Mucosa of stomach (tissue), 1 donor: Measurements from ENCODE around the gene KLF3.
"Not testable (repeated sequence)": the region's sequence is repeated elsewhere in the genome, so short reads cannot be mapped to it uniquely, and the experiment has no call there.

Source experiments
- H3K27me3 ChIP-seq: one replicate; pipeline ENCODE4 v1.7.0; 2013; ENCODE audit warnings: mild to moderate bottlenecking, low read length; ENCODE audit not compliant: control insufficient read depth, insufficient read depth
- H3K36me3 ChIP-seq: one replicate; pipeline ENCODE4 v1.7.0; 2013; ENCODE audit warnings: low read length; ENCODE audit not compliant: control insufficient read depth, insufficient read depth
- H3K4me1 ChIP-seq: one replicate; pipeline ENCODE4 v1.7.0; 2013; ENCODE audit warnings: mild to moderate bottlenecking, low read length; ENCODE audit not compliant: control insufficient read depth, insufficient read depth
- H3K4me3 ChIP-seq: one replicate; pipeline ENCODE4 v1.7.0; 2013; ENCODE audit warnings: low read length
- H3K9ac ChIP-seq: one replicate; pipeline ENCODE4 v1.7.0; 2013; ENCODE audit warnings: mild to moderate bottlenecking, low read length, moderate library complexity
- H3K9me3 ChIP-seq: one replicate; pipeline ENCODE4 v1.7.0; 2013; ENCODE audit warnings: mild to moderate bottlenecking, low read length, moderate library complexity; ENCODE audit not compliant: control insufficient read depth
- donor health status: Pancreatic carcinoma.

KLF3 gene

DNA sequence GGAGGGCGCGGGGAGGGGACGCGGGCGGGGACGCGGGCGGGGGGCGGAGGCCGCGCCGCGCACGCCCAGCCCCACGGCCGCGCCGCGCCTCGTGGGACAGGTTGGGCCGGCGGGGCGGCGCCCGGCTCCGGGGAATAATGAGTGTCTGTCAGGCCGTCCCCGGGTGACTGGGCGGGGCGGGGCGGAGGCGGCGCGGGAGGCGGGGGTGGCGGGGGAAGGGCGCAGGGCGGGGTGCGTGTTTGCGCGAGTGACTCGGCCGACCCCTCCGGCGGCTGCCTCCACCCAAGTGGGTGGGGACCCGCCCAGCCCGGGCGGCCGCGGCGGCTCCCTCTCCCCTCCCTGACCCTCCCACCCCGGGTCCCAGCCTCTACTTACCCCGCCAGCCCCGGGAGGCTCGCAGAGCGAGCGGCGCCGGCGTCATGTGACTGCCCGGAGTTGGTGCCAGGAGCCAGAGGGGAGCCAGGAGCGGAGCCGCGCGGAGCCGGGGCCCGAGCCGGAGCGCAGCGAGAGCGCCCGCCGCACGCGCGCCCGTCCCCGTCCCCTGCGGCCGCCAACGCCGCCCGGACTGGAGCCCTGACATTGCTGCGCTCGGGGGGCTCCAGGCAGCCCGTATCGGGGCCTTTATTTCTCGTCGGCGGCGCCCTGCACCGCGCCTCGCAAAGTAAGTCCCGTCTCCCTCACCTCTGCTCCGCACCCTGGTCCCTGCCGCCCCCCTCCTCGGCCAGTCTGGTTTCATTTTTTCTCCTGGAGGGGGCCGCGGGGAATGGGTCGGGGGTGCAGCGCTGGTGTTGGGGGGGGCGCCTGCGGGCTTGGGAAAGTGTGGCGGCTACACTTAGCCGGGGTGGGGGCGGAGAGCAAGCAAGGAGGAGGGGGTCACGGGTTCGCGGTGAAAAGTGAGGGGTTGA lies at the start of gene KLF3:
KLF3 (plus strand) TSS at position 399 of the 905 bp plus-strand sequence. CDS start 16,427 bp downstream, outside the sequence.
- peak within 1 kb of the TSS; percentile 89 for H3K9ac ChIP-seq
- peaks cover 16% of the 10 kb centered on the region for H3K4me1 ChIP-seq
- peak within 1 kb of the TSS; percentile 85 for H3K4me3 ChIP-seq
- H3K36me3 ChIP-seq, result no peaks in the 10 kb centered on the region
- no peaks in the 10 kb centered on the region for H3K27me3 ChIP-seq
- no peaks in the 10 kb centered on the region for H3K9me3 ChIP-seq

DNA sequence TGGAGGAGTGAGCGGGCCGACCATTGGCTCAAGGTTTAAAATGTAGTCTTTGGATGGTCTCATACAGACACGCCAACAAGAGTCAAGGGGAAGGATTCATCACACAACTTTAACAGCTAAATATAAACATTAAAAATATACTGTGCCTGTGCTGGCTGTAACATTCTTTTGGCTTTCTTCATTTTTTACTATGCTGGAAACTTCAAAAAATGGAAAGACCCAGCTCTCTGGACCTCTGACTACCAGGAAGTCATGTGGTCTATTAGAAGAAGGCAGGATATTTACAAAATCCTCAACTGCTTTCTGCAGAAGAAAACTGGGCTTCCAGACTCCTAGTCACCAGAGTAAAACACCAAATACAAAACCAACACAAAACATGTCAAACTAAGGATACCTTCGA lies 49.8 kb upstream of the KLF3 start:
- Histone ChIP-seq H3K36me3 (no peaks in the 10 kb centered on the region), H3K4me1 (peaks cover 55% of the 10 kb centered on the region), H3K4me3 (no peak overlapping the region), H3K9me3 (no peaks in the 10 kb centered on the region), H3K27me3 (no peaks in the 10 kb centered on the region), H3K9ac (no peak overlapping the region)

DNA sequence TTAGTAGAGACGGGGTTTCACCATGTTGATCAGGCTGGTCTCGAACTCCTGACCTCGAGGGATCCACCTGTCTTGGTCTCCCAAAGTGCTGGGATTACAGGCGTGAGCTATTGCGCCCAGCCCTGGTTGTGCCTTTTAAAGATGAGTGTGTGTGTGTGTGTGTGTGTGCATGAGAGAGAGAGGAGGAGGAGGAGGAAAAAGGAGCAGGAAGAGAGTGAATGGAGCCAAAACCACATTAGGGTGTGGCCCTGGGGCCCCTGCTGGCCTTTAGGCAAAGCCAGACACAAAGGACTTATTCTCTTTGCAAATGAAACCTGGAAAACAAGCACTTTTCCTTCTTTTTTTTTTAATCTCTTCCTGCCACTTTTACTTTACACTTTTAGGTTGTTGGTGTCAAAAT lies 48.2 kb upstream of the KLF3 start:
- Histone ChIP-seq H3K4me3 (no peak overlapping the region), H3K9ac (no peak overlapping the region), H3K36me3 (no peaks in the 10 kb centered on the region), H3K9me3 (no peaks in the 10 kb centered on the region), H3K4me1 (peaks cover 60% of the 10 kb centered on the region), H3K27me3 (no peaks in the 10 kb centered on the region)

DNA sequence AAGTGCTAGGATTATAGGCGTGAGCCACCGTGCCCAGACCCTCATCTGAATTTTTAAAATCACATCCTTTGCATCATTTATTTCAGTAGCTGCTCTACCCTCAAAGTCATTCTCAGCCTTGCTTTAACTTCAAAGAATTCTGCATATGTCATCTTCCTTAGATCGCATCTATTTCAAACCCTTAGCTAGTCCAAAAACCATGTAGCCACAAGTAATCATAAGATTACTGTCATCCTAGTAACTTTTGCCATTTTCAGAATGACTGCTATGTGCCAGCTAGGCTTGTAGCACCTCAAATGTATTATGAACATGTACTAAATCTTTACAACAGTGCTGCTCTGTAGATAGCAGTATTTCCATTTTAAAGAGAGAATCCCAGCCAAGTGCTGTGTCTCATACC lies 45.5 kb upstream of the KLF3 start:
- H3K27me3 ChIP-seq, result no peaks in the 10 kb centered on the region
- H3K9ac ChIP-seq, result no peak overlapping the region
- peaks cover 61% of the 10 kb centered on the region for H3K4me1 ChIP-seq
- no peaks in the 10 kb centered on the region for H3K36me3 ChIP-seq
- H3K9me3 ChIP-seq, result no peaks in the 10 kb centered on the region
- H3K4me3 ChIP-seq, result no peak overlapping the region

DNA sequence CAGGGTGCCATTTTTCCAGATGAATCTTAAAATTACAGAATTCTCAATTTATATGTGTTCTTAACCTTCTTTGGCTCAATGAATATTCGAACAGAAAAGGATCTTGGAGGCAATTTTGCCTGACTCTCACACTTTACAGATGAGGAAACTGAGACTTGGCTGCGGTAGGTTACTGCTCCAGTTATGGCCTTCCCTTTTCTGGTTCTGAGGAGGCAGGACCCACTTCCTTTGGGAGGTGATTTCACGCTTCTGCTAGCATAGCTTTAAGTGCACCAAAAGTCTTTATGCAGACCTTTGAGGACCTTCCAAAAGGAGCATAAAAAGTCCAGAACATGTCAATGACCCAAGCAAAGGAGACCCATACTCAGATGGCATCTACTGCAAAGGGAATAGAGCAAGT lies 44.7 kb upstream of the KLF3 start:
- Histone ChIP-seq H3K4me3 (no peak overlapping the region), H3K27me3 (no peaks in the 10 kb centered on the region), H3K9ac (no peak overlapping the region), H3K36me3 (no peaks in the 10 kb centered on the region), H3K9me3 (no peaks in the 10 kb centered on the region), H3K4me1 (peaks cover 53% of the 10 kb centered on the region)

DNA sequence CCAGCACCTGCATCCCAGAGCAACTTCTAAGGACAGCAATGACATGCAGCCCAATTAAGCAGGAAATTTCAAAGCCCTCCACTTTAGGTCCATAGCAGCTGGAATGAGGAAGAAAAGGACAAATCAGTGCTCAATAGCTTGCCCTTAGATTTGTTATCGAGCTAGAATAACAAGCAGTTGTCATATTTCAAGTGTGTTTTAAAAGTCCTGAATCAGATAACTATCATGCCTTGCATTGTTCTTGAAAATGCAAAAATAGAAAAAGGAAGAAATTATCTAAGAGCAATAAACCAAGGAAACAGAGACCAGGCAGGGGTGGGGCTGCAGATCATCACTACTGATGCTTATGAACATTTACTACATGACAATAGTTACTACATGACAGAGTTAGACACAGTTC lies 43.9 kb upstream of the KLF3 start:
- Histone ChIP-seq H3K4me1 (peaks cover 47% of the 10 kb centered on the region), H3K9me3 (no peaks in the 10 kb centered on the region), H3K36me3 (no peaks in the 10 kb centered on the region), H3K27me3 (no peaks in the 10 kb centered on the region), H3K9ac (no peak overlapping the region), H3K4me3 (no peak overlapping the region)

DNA sequence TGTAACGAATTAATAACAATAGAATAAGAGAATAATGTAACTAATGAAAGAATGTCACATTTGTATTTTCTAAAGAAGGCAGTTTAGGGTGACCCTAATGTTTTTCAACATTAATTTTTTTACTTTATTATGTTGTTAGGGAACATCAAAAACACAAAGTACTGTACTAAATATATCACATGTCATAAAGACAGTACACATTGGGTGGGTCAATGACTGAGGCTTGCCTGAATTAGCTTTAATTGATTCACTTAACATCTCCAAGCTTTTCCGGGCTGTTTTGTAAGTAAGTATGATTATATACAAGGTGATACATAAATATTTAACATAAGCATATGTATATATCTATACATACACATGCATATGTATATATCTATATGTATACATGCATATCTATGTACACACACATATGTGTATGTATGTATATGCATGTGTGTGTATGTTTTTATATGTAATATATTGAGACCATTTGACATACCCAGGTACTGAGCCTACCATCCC lies 43.4 kb upstream of the KLF3 start:
- H3K4me1 ChIP-seq, result peaks cover 47% of the 10 kb centered on the region
- H3K9me3 ChIP-seq, result no peaks in the 10 kb centered on the region
- H3K36me3 ChIP-seq, result no peaks in the 10 kb centered on the region
- no peak overlapping the region for H3K9ac ChIP-seq
- H3K4me3 ChIP-seq, result no peak overlapping the region
- no peaks in the 10 kb centered on the region for H3K27me3 ChIP-seq

DNA sequence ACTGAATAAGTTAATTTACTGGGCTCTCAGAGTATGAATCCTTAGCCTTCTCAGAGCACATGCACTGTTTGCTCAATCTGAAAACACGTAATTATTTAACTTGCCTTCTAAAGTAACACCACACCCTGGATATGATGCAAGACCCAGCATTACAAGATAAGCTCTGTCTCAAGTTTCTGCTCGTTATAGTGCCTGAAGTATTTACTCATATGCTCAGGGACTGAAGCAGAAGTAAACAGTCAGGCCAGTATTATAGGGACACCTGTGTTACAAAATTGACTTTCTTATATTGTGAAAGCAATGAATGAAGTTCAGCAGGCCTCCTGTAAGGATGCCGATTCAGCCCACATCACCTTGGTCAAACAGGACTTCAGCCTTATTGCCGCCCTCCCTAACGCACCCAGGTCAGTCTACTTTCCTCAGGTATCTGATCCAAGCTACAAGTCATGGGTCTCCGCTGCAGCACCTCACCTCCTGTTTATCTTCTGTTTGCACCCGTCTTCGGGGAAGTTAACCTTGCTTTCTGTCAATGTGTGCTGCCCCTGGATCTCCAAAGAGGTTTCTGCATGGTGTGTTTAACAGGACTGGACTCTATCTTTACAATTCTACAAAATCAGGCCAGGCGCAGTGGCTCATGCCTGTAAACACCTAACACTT lies 42.8 kb upstream of the KLF3 start:
- Histone ChIP-seq H3K4me1 (peaks cover 43% of the 10 kb centered on the region), H3K27me3 (no peaks in the 10 kb centered on the region), H3K4me3 (no peak overlapping the region), H3K9ac (peak overlapping the region; percentile 54), H3K36me3 (no peaks in the 10 kb centered on the region), H3K9me3 (no peaks in the 10 kb centered on the region)

DNA sequence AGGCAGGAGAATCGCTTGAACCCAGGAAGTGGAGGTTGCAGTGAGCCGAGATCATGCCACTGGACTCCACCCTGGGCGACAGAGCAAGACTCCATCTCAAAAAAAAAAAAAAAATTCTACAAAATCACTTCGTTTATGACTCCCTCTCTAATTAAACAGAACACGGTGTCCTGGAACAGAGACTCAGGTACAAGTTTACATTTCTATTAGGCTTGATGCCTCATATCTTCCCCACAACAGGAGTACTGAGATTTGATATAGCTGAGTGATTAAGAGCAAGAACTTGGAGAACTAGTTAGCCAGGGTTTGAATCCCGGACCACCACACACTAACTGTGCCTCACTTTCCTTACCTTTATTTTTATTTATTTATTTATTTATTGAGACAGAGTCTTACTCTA lies 42.2 kb upstream of the KLF3 start:
- no peaks in the 10 kb centered on the region for H3K9me3 ChIP-seq
- no peak overlapping the region for H3K9ac ChIP-seq
- no peaks in the 10 kb centered on the region for H3K27me3 ChIP-seq
- no peak overlapping the region for H3K4me3 ChIP-seq
- H3K4me1 ChIP-seq, result peaks cover 37% of the 10 kb centered on the region
- no peaks in the 10 kb centered on the region for H3K36me3 ChIP-seq

DNA sequence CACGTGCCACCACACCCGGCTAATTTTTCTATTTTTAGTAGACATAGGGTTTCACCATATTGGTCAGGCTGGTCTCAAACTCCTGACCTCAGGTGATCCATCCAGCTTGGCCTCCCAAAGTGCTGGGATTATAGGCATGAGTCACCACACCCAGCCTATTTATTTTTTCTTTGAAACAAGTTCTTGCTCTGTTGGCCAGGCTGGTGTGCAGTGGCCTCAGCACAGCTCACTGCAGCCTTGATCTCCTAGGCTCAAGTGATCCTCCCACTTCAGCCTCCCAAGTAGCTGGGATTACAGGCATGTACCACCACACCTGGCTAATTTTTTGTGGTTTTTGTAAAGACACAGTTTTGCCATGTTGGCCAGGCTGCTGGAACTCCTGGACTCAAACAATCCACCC lies 41.7 kb upstream of the KLF3 start:
- H3K9me3 ChIP-seq, H3K4me3 ChIP-seq, H3K36me3 ChIP-seq, H3K9ac ChIP-seq, H3K27me3 ChIP-seq: not testable (repeated sequence)
- peaks cover 32% of the 10 kb centered on the region for H3K4me1 ChIP-seq

DNA sequence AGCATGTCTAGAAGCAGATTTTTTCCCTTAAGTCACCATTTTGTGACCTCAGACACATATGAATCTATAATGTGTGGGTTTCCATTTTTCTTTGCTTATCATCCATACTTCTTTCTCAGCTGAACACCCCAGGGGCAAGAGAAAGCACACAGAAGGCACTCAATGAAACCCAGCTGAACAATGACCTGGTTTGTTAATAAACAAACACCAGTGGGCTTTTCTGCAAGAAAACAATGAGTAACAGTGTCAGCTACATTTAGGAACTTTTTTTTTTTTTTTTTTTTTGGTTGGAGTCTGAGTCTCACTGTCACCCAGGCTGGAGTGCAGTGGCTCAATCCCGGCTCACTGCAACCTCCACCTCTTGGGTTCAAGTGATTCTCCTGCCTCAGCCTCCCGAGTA lies 40.7 kb upstream of the KLF3 start:
- no peaks in the 10 kb centered on the region for H3K27me3 ChIP-seq
- H3K4me3 ChIP-seq, result no peak overlapping the region
- peaks cover 30% of the 10 kb centered on the region for H3K4me1 ChIP-seq
- H3K9me3 ChIP-seq, result no peaks in the 10 kb centered on the region
- no peak overlapping the region for H3K9ac ChIP-seq
- H3K36me3 ChIP-seq, result no peaks in the 10 kb centered on the region

DNA sequence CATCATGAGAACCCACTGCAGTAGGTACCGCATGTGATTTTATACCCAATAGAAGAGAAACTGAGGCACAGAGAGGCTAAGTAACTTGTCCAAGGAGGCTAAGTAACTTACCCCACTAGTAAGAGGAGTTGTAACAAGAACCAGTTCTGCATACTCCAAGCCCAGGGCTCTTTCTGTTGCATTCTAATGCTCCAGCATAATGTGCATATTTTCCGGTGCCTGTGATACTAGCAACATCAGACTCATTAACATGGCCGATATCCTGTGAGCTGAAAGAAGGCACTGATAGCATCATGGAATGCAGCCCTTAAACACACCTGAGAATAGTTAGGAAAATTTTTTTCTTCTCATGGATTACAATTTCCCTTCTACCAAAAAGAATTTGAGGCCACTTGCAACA lies 39.7 kb upstream of the KLF3 start:
- no peaks in the 10 kb centered on the region for H3K9me3 ChIP-seq
- no peak overlapping the region for H3K9ac ChIP-seq
- H3K36me3 ChIP-seq, result no peaks in the 10 kb centered on the region
- H3K4me1 ChIP-seq, result peaks cover 29% of the 10 kb centered on the region
- no peaks in the 10 kb centered on the region for H3K27me3 ChIP-seq
- H3K4me3 ChIP-seq, result no peak overlapping the region
